ENCODE results near the gene PTPRG. TPM values are rescaled to one million over a fixed set of nuclear protein-coding genes. Genes with fewer than 3 reads are reported as not detected.

PTPRG gene
- total and polyA plus RNA-seq, 2 donors (not counting 3 experiments of a cell fraction or from before 2014, with no cell fraction given): 8.9 to 39.1 TPM

DNA sequence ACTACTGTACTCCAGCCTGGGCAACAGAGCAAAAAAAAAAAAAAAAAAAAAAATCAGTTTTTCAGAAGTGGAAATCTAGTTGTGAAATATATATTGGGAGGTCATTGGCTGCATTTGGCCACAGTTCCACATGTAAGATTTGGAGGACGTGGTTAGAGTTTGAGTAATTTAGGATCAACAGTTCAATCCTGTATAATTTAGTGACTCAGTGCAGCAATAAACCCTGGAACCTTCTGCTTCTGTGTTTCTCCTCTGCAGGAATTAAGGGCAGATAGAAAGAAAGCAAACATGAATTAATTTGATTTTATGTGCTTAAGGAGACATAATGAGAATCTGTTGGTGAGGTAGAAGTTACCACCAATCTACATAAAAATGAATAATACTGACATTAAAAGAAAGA, 347.0 kb downstream of the PTPRG start:
- Histone ChIP-seq H3K9me1 (replicated peaks; ENCODE audit: control insufficient read depth, extremely low read depth, insufficient read depth, low read length) (no peaks in the 10 kb centered on the region), H2AFZ (ENCODE audit: low read depth, low read length) (no peak overlapping the region), H3K27me3 (ENCODE audit: control insufficient read depth in 2 of 2, insufficient read depth in 2 of 2, low read length in 2 of 2) (no peaks in the 10 kb centered on the region), H3K4me3 (replicated peaks in 1 of 3; ENCODE audit: insufficient read depth in 1 of 3, low read depth in 1 of 3, low read length in 3 of 3) (no peak overlapping the region), H3K27ac (ENCODE audit: insufficient read depth, low read depth, low read length) (no peak overlapping the region), H3K79me2 (ENCODE audit: control insufficient read depth, insufficient read depth, low read length) (no peaks in the 10 kb centered on the region), H3K9ac (replicated peaks; ENCODE audit: extremely low read depth, insufficient read depth, low read length) (no peak overlapping the region), H3K36me3 (ENCODE audit: control insufficient read depth in 2 of 2, extremely low read depth in 1 of 2, insufficient read depth in 2 of 2, low read length in 2 of 2) (no peaks in the 10 kb centered on the region), H3K4me1 (ENCODE audit: control insufficient read depth, extremely low read depth, insufficient read depth, low read length) (no peaks in the 10 kb centered on the region), H3K9me3 (replicated peaks; ENCODE audit: control insufficient read depth, insufficient read depth, low read length) (no peaks in the 10 kb centered on the region), H3K4me2 (ENCODE audit: insufficient read depth, low read length) (no peak overlapping the region), H4K20me1 (replicated peaks; ENCODE audit: control insufficient read depth, extremely low read depth, insufficient read depth, low read length) (peaks cover 2% of the 10 kb centered on the region)
- no peak for DNase-seq (ENCODE audit: low read depth, low spot score)
- ChIA-PET CTCF (interaction anchor here (0.6 to 2.3 kb wide), 2 partner anchors 28 to 757 kb away, joined by 4 to 6 read pairs; no protein-coding TSS in a partner anchor), POLR2A (no interaction called here)
- intact Hi-C loops (cut with micrococcal nuclease): no loop called here
- dilution Hi-C loops (cut with MboI; ENCODE audit: extremely low pct_ligation_motif_present, low sequenced_read_pairs): no loop called here
- no TSS peak for BruUV-seq (replicated peaks)
- FAIRE-seq: no peak
- TF ChIP-seq JUN (IDR thresholded peaks at IDR 0.05; ENCODE audit: borderline replicate concordance, insufficient read depth, insufficient read length, low read depth): no peak
- no peak for TF ChIP-seq POLR2A (IDR thresholded peaks at IDR 0.05; ENCODE audit: low read depth, low read length)
- no peak for TF ChIP-seq MYC (IDR thresholded peaks at IDR 0.05; ENCODE audit: low read depth, low read length)
- no peak for TF ChIP-seq GATA2 (IDR thresholded peaks at IDR 0.05; ENCODE audit: insufficient read depth, insufficient read length, low read depth, low read length)
- no peak for TF ChIP-seq FOS (IDR thresholded peaks at IDR 0.05; ENCODE audit: borderline replicate concordance, insufficient read depth, low read length)

- H3K79me2 ChIP-seq (ENCODE audit: control insufficient read depth, insufficient read depth, low read length): no peaks in the 10 kb centered on the region
- H3K27me3 ChIP-seq (ENCODE audit: control insufficient read depth in 2 of 2, insufficient read depth in 2 of 2, low read length in 2 of 2): no peaks in the 10 kb centered on the region
- H3K9me3 ChIP-seq (replicated peaks; ENCODE audit: control insufficient read depth, insufficient read depth, low read length): no peaks in the 10 kb centered on the region
- no peak overlapping the region for H3K4me2 ChIP-seq (ENCODE audit: insufficient read depth, low read length)
- dilution Hi-C loops (cut with MboI; ENCODE audit: extremely low pct_ligation_motif_present, low sequenced_read_pairs): no loop called here
- H3K4me1 ChIP-seq (ENCODE audit: control insufficient read depth, extremely low read depth, insufficient read depth, low read length): no peaks in the 10 kb centered on the region
- POLR2A ChIA-PET: no interaction called here
- H3K9me1 ChIP-seq (replicated peaks; ENCODE audit: control insufficient read depth, extremely low read depth, insufficient read depth, low read length): no peaks in the 10 kb centered on the region
- H3K27ac ChIP-seq (ENCODE audit: insufficient read depth, low read depth, low read length): no peak overlapping the region
- intact Hi-C loops (cut with micrococcal nuclease): no loop called here
- no peaks in the 10 kb centered on the region for H4K20me1 ChIP-seq (replicated peaks; ENCODE audit: control insufficient read depth, extremely low read depth, insufficient read depth, low read length)
- no peak for TF ChIP-seq MYC (IDR thresholded peaks at IDR 0.05; ENCODE audit: low read depth, low read length)
- no peak for TF ChIP-seq JUN (IDR thresholded peaks at IDR 0.05; ENCODE audit: borderline replicate concordance, insufficient read depth, insufficient read length, low read depth)
- no peak for TF ChIP-seq FOS (IDR thresholded peaks at IDR 0.05; ENCODE audit: borderline replicate concordance, insufficient read depth, low read length)
- TF ChIP-seq POLR2A (IDR thresholded peaks at IDR 0.05; ENCODE audit: low read depth, low read length): no peak
- TF ChIP-seq CTCF (IDR thresholded peaks at IDR 0.05; ENCODE audit: extremely low read depth in 1 of 2, insufficient read depth in 1 of 2, low read depth in 1 of 2, low read length in 2 of 2): no peak
- no peak for TF ChIP-seq EZH2 (IDR thresholded peaks at IDR 0.05; ENCODE audit: borderline replicate concordance, low read depth, low read length, severe bottlenecking)
- no peak for TF ChIP-seq POLR2AphosphoS5 (IDR thresholded peaks at IDR 0.05; ENCODE audit: insufficient read depth, low read depth, low read length)
- TF ChIP-seq GATA2 (IDR thresholded peaks at IDR 0.05; ENCODE audit: insufficient read depth, insufficient read length, low read depth, low read length): no peak
- TF ChIP-seq, protein P1, sequence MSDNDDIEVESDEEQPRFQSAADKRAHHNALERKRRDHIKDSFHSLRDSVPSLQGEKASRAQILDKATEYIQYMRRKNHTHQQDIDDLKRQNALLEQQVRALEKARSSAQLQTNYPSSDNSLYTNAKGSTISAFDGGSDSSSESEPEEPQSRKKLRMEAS (IDR thresholded peaks at IDR 0.05; ENCODE audit: insufficient read depth, insufficient read length): no peak
- no TSS peak for BruUV-seq (replicated peaks)
- CTCF ChIA-PET: no interaction called here
- DNase-seq (ENCODE audit: low read depth, low spot score) (no peak), FAIRE-seq (no peak)
- no peak overlapping the region for H3K4me3 ChIP-seq (replicated peaks in 1 of 3; ENCODE audit: insufficient read depth in 1 of 3, low read depth in 1 of 3, low read length in 3 of 3)
- no peak overlapping the region for H3K9ac ChIP-seq (replicated peaks; ENCODE audit: extremely low read depth, insufficient read depth, low read length)
- no peaks in the 10 kb centered on the region for H3K36me3 ChIP-seq (ENCODE audit: control insufficient read depth in 2 of 2, extremely low read depth in 1 of 2, insufficient read depth in 2 of 2, low read length in 2 of 2)
- no peak overlapping the region for H2AFZ ChIP-seq (ENCODE audit: low read depth, low read length)
These were observed 349.4 kb downstream of the PTPRG start for GRCh38 chr3:61910732-61911131.
